H9 (cell line): ENCODE measurements around the gene ELOVL3. TPM values are rescaled to one million over a fixed set of nuclear protein-coding genes. Genes with fewer than 3 reads are reported as not detected.

Experiments
- DNase-seq: peaks from one replicate; pipeline ENCODE4 v3.0.0-alpha.2; 2017
- H2AFZ ChIP-seq: one replicate; pipeline ENCODE4 v1.6.1; 2013; ENCODE audit warnings: mild to moderate bottlenecking, low read length, control low read depth, moderate library complexity
- H2AK5ac ChIP-seq: 2 replicates; pipeline ENCODE4 v1.6.1; 2013; ENCODE audit warnings: low read length, control low read depth, mixed read lengths; ENCODE audit not compliant: insufficient read length
- H2BK120ac ChIP-seq: one replicate; pipeline ENCODE4 v1.6.1; 2013; ENCODE audit warnings: low read depth, mild to moderate bottlenecking, low read length, control low read depth, inconsistent platforms; ENCODE audit not compliant: poor library complexity, severe bottlenecking
- H2BK12ac ChIP-seq: 2 replicates; pipeline ENCODE4 v1.6.1; 2013; ENCODE audit warnings: low read length, control low read depth, mixed read lengths, low read depth; ENCODE audit not compliant: insufficient read length
- H2BK15ac ChIP-seq: 2 replicates; pipeline ENCODE4 v1.6.1; 2013; ENCODE audit warnings: low read depth, low read length, control low read depth
- H2BK20ac ChIP-seq: one replicate; pipeline ENCODE4 v1.6.1; 2013; ENCODE audit warnings: low read depth, mild to moderate bottlenecking, low read length, control low read depth, inconsistent platforms; ENCODE audit not compliant: poor library complexity, severe bottlenecking
- H2BK5ac ChIP-seq: 2 replicates; pipeline ENCODE4 v1.6.1; 2013; ENCODE audit warnings: low read length, control low read depth, mixed read lengths; ENCODE audit not compliant: insufficient read length
- H3K14ac ChIP-seq: 2 replicates; pipeline ENCODE4 v1.6.1; 2013; ENCODE audit warnings: low read length, control low read depth; ENCODE audit not compliant: insufficient read depth
- H3K18ac ChIP-seq: 2 replicates; pipeline ENCODE4 v1.6.1; 2013; ENCODE audit warnings: low read depth, mild to moderate bottlenecking, mixed read lengths, low read length, control low read depth; ENCODE audit not compliant: insufficient read length
- H3K23ac ChIP-seq: 2 replicates; pipeline ENCODE4 v1.6.1; 2013; ENCODE audit warnings: low read length, control low read depth, mixed read lengths, low read depth; ENCODE audit not compliant: insufficient read length
- H3K23me2 ChIP-seq: 2 replicates; pipeline ENCODE4 v1.6.1; 2013; ENCODE audit warnings: low read depth, mild to moderate bottlenecking, mixed read lengths, low read length, control low read depth; ENCODE audit not compliant: insufficient read length, poor library complexity, severe bottlenecking
- H3K27ac ChIP-seq: 2 replicates; pipeline ENCODE4 v1.5.1; 2013; ENCODE audit warnings: low read length, control low read depth, mixed read lengths, low read depth; ENCODE audit not compliant: insufficient read length
- H3K27me3 ChIP-seq: 2 replicates; pipeline ENCODE4 v1.6.1; 2013; ENCODE audit warnings: low read length, control low read depth, inconsistent platforms; ENCODE audit not compliant: insufficient read depth
- H3K4ac ChIP-seq: 2 replicates; pipeline ENCODE4 v1.6.1; 2013; ENCODE audit warnings: low read depth, mild to moderate bottlenecking, control low read depth, inconsistent platforms, low read length, moderate library complexity
- H3K4me1 ChIP-seq: 2 replicates; pipeline ENCODE4 v1.6.1; 2013; ENCODE audit warnings: low read length, control low read depth, inconsistent platforms; ENCODE audit not compliant: insufficient read depth
- H3K4me2 ChIP-seq: 2 replicates; pipeline ENCODE4 v1.6.1; 2013; ENCODE audit warnings: low read length, control low read depth, mixed read lengths; ENCODE audit not compliant: insufficient read length, insufficient read depth
- H3K56ac ChIP-seq: 2 replicates; pipeline ENCODE4 v1.6.1; 2013; ENCODE audit warnings: low read depth, mild to moderate bottlenecking, mixed read lengths, low read length, control low read depth; ENCODE audit not compliant: insufficient read length
- H3K79me1 ChIP-seq: 2 replicates; pipeline ENCODE4 v1.6.1; 2013; ENCODE audit warnings: low read depth, mild to moderate bottlenecking, moderate library complexity, low read length, control low read depth, inconsistent platforms; ENCODE audit not compliant: insufficient read depth, poor library complexity, severe bottlenecking
- H3K79me2 ChIP-seq: 2 replicates; pipeline ENCODE4 v1.6.1; 2013; ENCODE audit warnings: low read length, control low read depth, inconsistent platforms; ENCODE audit not compliant: insufficient read depth
- H3K9ac ChIP-seq: 2 replicates; pipeline ENCODE4 v1.6.1; 2013; ENCODE audit warnings: low read length, control low read depth, mixed read lengths; ENCODE audit not compliant: insufficient read length; ENCODE audit errors: extremely low read depth
- H3K9me3 ChIP-seq: one replicate; pipeline ENCODE4 v1.6.1; 2013; ENCODE audit warnings: low read depth, low read length, inconsistent platforms; ENCODE audit not compliant: control insufficient read depth
- H3T11ph ChIP-seq: one replicate; pipeline ENCODE4 v1.6.1; 2013; ENCODE audit warnings: mild to moderate bottlenecking, low read length, control low read depth, inconsistent platforms
- H4K20me1 ChIP-seq: one replicate; pipeline ENCODE4 v1.6.1; 2013; ENCODE audit not compliant: control insufficient read depth, insufficient read length, insufficient read depth
- H4K5ac ChIP-seq: 2 replicates; pipeline ENCODE4 v1.6.1; 2013; ENCODE audit warnings: low read depth, mild to moderate bottlenecking, mixed read lengths, low read length, control low read depth; ENCODE audit not compliant: insufficient read length
- H4K8ac ChIP-seq: replicated peaks from 2 replicates; pipeline ENCODE4 v1.6.1; 2013; ENCODE audit warnings: low read length, control low read depth, mixed read lengths, low read depth; ENCODE audit not compliant: insufficient read length
- H4K91ac ChIP-seq: 2 replicates; pipeline ENCODE4 v1.6.1; 2013; ENCODE audit warnings: low read depth, mild to moderate bottlenecking, moderate library complexity, mixed read lengths, low read length, control low read depth; ENCODE audit not compliant: insufficient read length
- H3K27ac Mint-ChIP-seq, 3 experiments: 2 replicates in 2 of 3; 3 replicates in 1 of 3; pipeline ENCODE4 v1.8.0; 2020 to 2021; ENCODE audit warnings: mixed read lengths in 3 of 3, mild to moderate bottlenecking in 1 of 3, moderate library complexity in 1 of 3
- H3K27me3 Mint-ChIP-seq: 2 replicates; pipeline ENCODE4 v1.8.0; 2021; ENCODE audit warnings: low read depth, mild to moderate bottlenecking, moderate library complexity, mixed read lengths
- H3K36me3 Mint-ChIP-seq, 3 experiments: 2 replicates in 2 of 3; 3 replicates in 1 of 3; pipeline ENCODE4 v1.8.0; 2020 to 2021; ENCODE audit warnings: low read depth in 3 of 3, mixed read lengths in 3 of 3; ENCODE audit not compliant: insufficient read depth in 1 of 3
- H3K4me1 Mint-ChIP-seq, 2 experiments: 2 replicates each; pipeline ENCODE4 v1.8.0; 2020; ENCODE audit warnings: mixed read lengths in 2 of 2
- H3K4me3 Mint-ChIP-seq, 2 experiments: 2 replicates in 1 of 2; 3 replicates in 1 of 2; pipeline ENCODE4 v1.8.0; 2020 to 2021; ENCODE audit warnings: mild to moderate bottlenecking in 2 of 2, mixed read lengths in 2 of 2, moderate library complexity in 1 of 2
- H3K9me3 Mint-ChIP-seq, 2 experiments: 2 replicates in 1 of 2; 3 replicates in 1 of 2; pipeline ENCODE4 v1.8.0; 2020; ENCODE audit warnings: mild to moderate bottlenecking in 2 of 2, mixed read lengths in 2 of 2, moderate library complexity in 1 of 2
- CTCF ChIP-seq: fragments of 200-600 bp; sonication (generic); conservative IDR thresholded peaks from 3 replicates; pipeline ENCODE4 v1.8.0; 2021; ENCODE audit warnings: antibody characterized with exemption, mild to moderate bottlenecking
- WGBS: extraction: QIAGEN DNeasy Blood & Tissue Kit; methylation state at CpG from one replicate; pipeline ENCODE4 v1.1.7; 2013; ENCODE audit warnings: missing lambda C conversion rate, low lambda C conversion rate, mixed read lengths; ENCODE audit not compliant: insufficient read length; ENCODE audit errors: extremely low coverage; 5-methylcytosine and 5-hydroxymethylcytosine counted together
- total RNA-seq: library from RNA; stranded (reverse); gene quantifications from 2 replicates; pipeline ENCODE4 v1.2.1, GENCODE V29; 2021

The ELOVL3 gene
- total RNA-seq, 1 experiment from 2014 or later, result not detected

GRCh38 chr10:102240467-102241031, 14.4 kb downstream of the ELOVL3 start:
- no peak for TF ChIP-seq CTCF
- no peak overlapping the region for H3T11ph ChIP-seq
- no peak overlapping the region for H3K27ac ChIP-seq
- H2BK120ac ChIP-seq, result no peak overlapping the region
- WGBS, result no CpG with 5 or more reads among the region's 39 CpGs
- Mint-ChIP-seq H3K36me3 (no peaks in the 10 kb centered on the region; a peak in 1 of 7 replicates), H3K4me1 (peaks cover 19 to 22% of the 10 kb centered on the region in 2 experiments), H3K27me3 (peaks cover 86% of the 10 kb centered on the region), H3K27ac (no peak overlapping the region; a peak in 1 of 7 replicates), H3K4me3 (peak overlapping the region; percentile 59 to 86), H3K9me3 (no peaks in the 10 kb centered on the region)
- no peaks in the 10 kb centered on the region for H3K79me2 ChIP-seq
- DNase-seq, result peak; percentile 41
- H3K4me1 ChIP-seq, result no peaks in the 10 kb centered on the region
- H2BK12ac ChIP-seq, result no peak overlapping the region
- no peak overlapping the region for H4K91ac ChIP-seq
- no peak overlapping the region for H3K23ac ChIP-seq
- no peak overlapping the region for H2BK20ac ChIP-seq
- no peak overlapping the region for H2AK5ac ChIP-seq
- peak overlapping the region; percentile 82 for H3K4me2 ChIP-seq
- H3K23me2 ChIP-seq, result peaks cover 13% of the 10 kb centered on the region
- no peak overlapping the region for H3K14ac ChIP-seq
- H3K9ac ChIP-seq, result no peak overlapping the region
- no peaks in the 10 kb centered on the region for H3K79me1 ChIP-seq
- no peak overlapping the region for H3K56ac ChIP-seq
- H4K20me1 ChIP-seq, result no peaks in the 10 kb centered on the region
- no peak overlapping the region for H3K18ac ChIP-seq
- H2AFZ ChIP-seq, result no peak overlapping the region
- H2BK5ac ChIP-seq, result no peak overlapping the region
- no peak overlapping the region for H3K4ac ChIP-seq
- H4K5ac ChIP-seq, result no peak overlapping the region
- no peaks in the 10 kb centered on the region for H3K9me3 ChIP-seq
- H3K27me3 ChIP-seq, result peaks cover 58% of the 10 kb centered on the region
- H2BK15ac ChIP-seq, result no peak overlapping the region
- H4K8ac ChIP-seq, result no peak overlapping the region
